Astrocyte (in vitro differentiated cells and primary cell): ENCODE data around the gene RICTOR. TPM values are rescaled to one million over a fixed set of nuclear protein-coding genes. Genes with fewer than 3 reads are reported as not detected.

ENCODE experiments used
- DNase-seq: peaks from one replicate; pipeline ENCODE4 v3.0.0-alpha.2; 2010; ENCODE audit warnings: low read depth
- FAIRE-seq: peaks from 2 replicates; lab custom pipeline; 2011; peaks lifted over from hg19 to GRCh38; lab: Jason Lieb, UNC
- H2AFZ ChIP-seq: 2 replicates; pipeline ENCODE4 v1.6.0; 2012; ENCODE audit warnings: low read depth, low read length, inconsistent platforms
- H3K27ac ChIP-seq: 2 replicates; pipeline ENCODE4 v1.5.1; 2011; ENCODE audit warnings: low read depth, low read length, inconsistent platforms
- H3K27me3 ChIP-seq: 2 replicates; pipeline ENCODE4 v1.6.0; 2011; ENCODE audit warnings: low read length, inconsistent platforms; ENCODE audit not compliant: insufficient read depth
- H3K36me3 ChIP-seq: 2 replicates; pipeline ENCODE4 v1.5.1; 2011; ENCODE audit warnings: low read length, inconsistent platforms; ENCODE audit not compliant: insufficient read depth
- H3K4me1 ChIP-seq: 2 replicates; pipeline ENCODE4 v1.5.1; 2011; ENCODE audit warnings: low read length, inconsistent platforms; ENCODE audit not compliant: insufficient read depth
- H3K4me2 ChIP-seq: 2 replicates; pipeline ENCODE4 v1.6.0; 2012; ENCODE audit warnings: low read length, inconsistent platforms
- H3K4me3 ChIP-seq: 2 replicates; pipeline ENCODE4 v1.5.1; 2011; ENCODE audit warnings: low read depth, mild to moderate bottlenecking, low read length, inconsistent platforms; ENCODE audit not compliant: insufficient read depth
- H3K79me2 ChIP-seq: 2 replicates; pipeline ENCODE4 v1.6.0; 2012; ENCODE audit warnings: mild to moderate bottlenecking, low read length, inconsistent platforms; ENCODE audit not compliant: insufficient read depth
- H3K9ac ChIP-seq: 2 replicates; pipeline ENCODE4 v1.6.0; 2012; ENCODE audit warnings: mild to moderate bottlenecking, low read length, inconsistent platforms
- H3K9me3 ChIP-seq: 2 replicates; pipeline ENCODE4 v1.5.1; 2012; ENCODE audit warnings: low read depth, mild to moderate bottlenecking, low read length, inconsistent platforms; ENCODE audit not compliant: insufficient read depth
- H4K20me1 ChIP-seq: 2 replicates; pipeline ENCODE4 v1.6.0; 2012; ENCODE audit warnings: low read length, inconsistent platforms; ENCODE audit not compliant: insufficient read depth
- H3K27ac Mint-ChIP-seq: one replicate; pipeline ENCODE4 v1.8.0; 2021; ENCODE audit warnings: mild to moderate bottlenecking, mixed read lengths; ENCODE audit not compliant: unreplicated experiment
- H3K27me3 Mint-ChIP-seq: one replicate; pipeline ENCODE4 v1.8.0; 2021; ENCODE audit warnings: low read depth, mixed read lengths; ENCODE audit not compliant: unreplicated experiment
- H3K36me3 Mint-ChIP-seq: one replicate; pipeline ENCODE4 v1.8.0; 2021; ENCODE audit warnings: low read depth, mixed read lengths; ENCODE audit not compliant: unreplicated experiment
- H3K4me1 Mint-ChIP-seq: one replicate; pipeline ENCODE4 v1.8.0; 2021; ENCODE audit warnings: low read depth, mixed read lengths; ENCODE audit not compliant: unreplicated experiment
- H3K4me3 Mint-ChIP-seq: one replicate; pipeline ENCODE4 v1.8.0; 2021; ENCODE audit warnings: mild to moderate bottlenecking, moderate library complexity, mixed read lengths; ENCODE audit not compliant: unreplicated experiment
- H3K9me3 Mint-ChIP-seq: one replicate; pipeline ENCODE4 v1.8.0; 2021; ENCODE audit warnings: mild to moderate bottlenecking, mixed read lengths; ENCODE audit not compliant: unreplicated experiment
- CTCF ChIP-seq: IDR thresholded peaks from 2 replicates; pipeline ENCODE4 v1.5.1; 2011; ENCODE audit warnings: low read depth, mild to moderate bottlenecking, inconsistent platforms, low read length, moderate library complexity; ENCODE audit not compliant: insufficient read depth
- EZH2 ChIP-seq: IDR thresholded peaks from 2 replicates; pipeline ENCODE4 v1.6.1; 2012; ENCODE audit warnings: mild to moderate bottlenecking, low read length, inconsistent platforms; ENCODE audit not compliant: insufficient read depth
- total RNA-seq: library from RNA; stranded (reverse); gene quantifications from 2 replicates; pipeline ENCODE4 v1.2.1, GENCODE V29; 2021

The RICTOR gene
- total RNA-seq, 1 donor from 2014 or later = 43.2 TPM

GRCh38 chr5:39020458-39020857 lies 53.7 kb downstream of the RICTOR start:
- H3K4me1 Mint-ChIP-seq = peaks cover 65% of the 10 kb centered on the region
- peaks cover 7% of the 10 kb centered on the region for H3K36me3 Mint-ChIP-seq

GRCh38 chr5:39019254-39019653 lies 54.9 kb downstream of the RICTOR start:
- Mint-ChIP-seq H3K4me1 (peaks cover 62% of the 10 kb centered on the region), H3K4me3 (no peak overlapping the region), H3K36me3 (peaks cover 7% of the 10 kb centered on the region), H3K27ac (no peak overlapping the region), H3K27me3 (no peaks in the 10 kb centered on the region), H3K9me3 (no peaks in the 10 kb centered on the region)
- DNase-seq = no peak
- Histone ChIP-seq H3K36me3 (no peaks in the 10 kb centered on the region), H3K9ac (no peak overlapping the region), H3K9me3 (no peaks in the 10 kb centered on the region), H3K27ac (no peak overlapping the region), H3K79me2 (peaks cover 33% of the 10 kb centered on the region), H3K4me3 (no peak overlapping the region), H3K4me2 (no peak overlapping the region), H3K27me3 (no peaks in the 10 kb centered on the region), H3K4me1 (peaks cover 25% of the 10 kb centered on the region), H2AFZ (no peak overlapping the region), H4K20me1 (no peaks in the 10 kb centered on the region)
- TF ChIP-seq CTCF (no peak), EZH2 (no peak)
- FAIRE-seq = no peak

More at GRCh38 chr5:39020458-39020857, 53.7 kb downstream of the RICTOR start:
- Histone ChIP-seq H3K4me2 (no peak overlapping the region), H3K27ac (no peak overlapping the region), H3K27me3 (no peaks in the 10 kb centered on the region), H3K4me1 (peaks cover 21% of the 10 kb centered on the region), H2AFZ (no peak overlapping the region), H4K20me1 (peaks cover 8% of the 10 kb centered on the region), H3K4me3 (no peak overlapping the region), H3K79me2 (peaks cover 36% of the 10 kb centered on the region), H3K9me3 (no peaks in the 10 kb centered on the region), H3K9ac (no peak overlapping the region), H3K36me3 (no peaks in the 10 kb centered on the region)
- Mint-ChIP-seq H3K27me3 (no peaks in the 10 kb centered on the region), H3K9me3 (no peaks in the 10 kb centered on the region), H3K27ac (no peak overlapping the region), H3K4me3 (no peak overlapping the region)
- no peak for FAIRE-seq
- DNase-seq = no peak
- TF ChIP-seq EZH2 (no peak), CTCF (no peak)

- Mint-ChIP-seq H3K27ac (no peak overlapping the region), H3K4me3 (no peak overlapping the region)
Observed at GRCh38 chr5:39017504-39017903, 56.7 kb downstream of the RICTOR start.

More at GRCh38 chr5:39017504-39017903, 56.7 kb downstream of the RICTOR start:
- no peak overlapping the region for H3K27ac ChIP-seq
- no peak overlapping the region for H3K9ac ChIP-seq
- no peak for DNase-seq
- no peaks in the 10 kb centered on the region for H3K9me3 Mint-ChIP-seq
- H3K27me3 Mint-ChIP-seq = no peaks in the 10 kb centered on the region
- H3K27me3 ChIP-seq = no peaks in the 10 kb centered on the region
- no peaks in the 10 kb centered on the region for H4K20me1 ChIP-seq
- H3K9me3 ChIP-seq = no peaks in the 10 kb centered on the region
- no peak for TF ChIP-seq EZH2
- TF ChIP-seq CTCF = no peak
- H3K36me3 Mint-ChIP-seq = peaks cover 10% of the 10 kb centered on the region
- peaks cover 31% of the 10 kb centered on the region for H3K79me2 ChIP-seq
- no peak overlapping the region for H3K4me3 ChIP-seq
- H3K4me1 ChIP-seq = peaks cover 33% of the 10 kb centered on the region
- no peak for FAIRE-seq
- H3K36me3 ChIP-seq = no peaks in the 10 kb centered on the region
- peaks cover 55% of the 10 kb centered on the region for H3K4me1 Mint-ChIP-seq
- H3K4me2 ChIP-seq = no peak overlapping the region
- no peak overlapping the region for H2AFZ ChIP-seq
